Measurements from ENCODE around the gene IER2. TPM values are rescaled to one million over a fixed set of nuclear protein-coding genes. Genes with fewer than 3 reads are reported as not detected.

The IER2 gene
- total and polyA plus RNA-seq, 9 of the 15 experiments (the other 6 are each of a cell fraction or from before 2014, with no cell fraction given), result 4.5 to 205 (median 23.7) TPM

- TF ChIP-seq TRIM25 (IDR thresholded peaks at IDR 0.05; ENCODE audit: borderline replicate concordance), result no peak
- no peak for TF ChIP-seq NFIX (CRISPR knock-in tag; IDR thresholded peaks at IDR 0.05; ENCODE audit: low read depth)
- TF ChIP-seq CREB1 (IDR thresholded peaks at IDR 0.05), result peak; percentile 79; the same call in 1 of the 2 replicates
- peak; percentile 76 for TF ChIP-seq CREB1 (CRISPR knock-in tag; IDR thresholded peaks at IDR 0.05)
- peak; percentile 7 for TF ChIP-seq CHD1 (IDR thresholded peaks at IDR 0.05; ENCODE audit: low read length)
- TF ChIP-seq GABPB2 (CRISPR knock-in tag; conservative IDR thresholded peaks at IDR 0.05), result no peak
- no peak for TF ChIP-seq ZZZ3 (IDR thresholded peaks at IDR 0.05)
- TF ChIP-seq FOXP1 (CRISPR knock-in tag; IDR thresholded peaks at IDR 0.05), result peak; percentile 89
- no peak for TF ChIP-seq RNF2 (IDR thresholded peaks at IDR 0.05)
- TF ChIP-seq IFI16 (CRISPR knock-in tag; IDR thresholded peaks at IDR 0.05), result no peak
- no peak for TF ChIP-seq NFYB (IDR thresholded peaks at IDR 0.05; ENCODE audit: extremely low read depth, insufficient read length)
- no peak for TF ChIP-seq TSHZ1 (CRISPR knock-in tag; IDR thresholded peaks at IDR 0.05)
- TF ChIP-seq NFIC (IDR thresholded peaks at IDR 0.05), result peak; percentile 17; the same call in 1 of the 2 replicates
- 0 out of 2 replicates have a peak, but pooled peaks have one; percentile 30 for TF ChIP-seq BCOR (IDR thresholded peaks at IDR 0.05)
- TF ChIP-seq RBFOX2 (IDR thresholded peaks at IDR 0.05; ENCODE audit: low read depth, low read length), result peak; percentile 56
- TF ChIP-seq NONO (IDR thresholded peaks at IDR 0.05; ENCODE audit: low read depth in 2 of 2, low read length in 1 of 2), result no peak
- peak in 1 of 2 experiments; percentile 30; a peak in 2 of 4 replicates for TF ChIP-seq NRF1 (conservative IDR thresholded peaks at IDR 0.05 in 1 of 2, IDR thresholded peaks at IDR 0.05 in 1 of 2)
- no peak for TF ChIP-seq ARNT (IDR thresholded peaks at IDR 0.05)
- TF ChIP-seq POLR2H (tag; IDR thresholded peaks at IDR 0.05; ENCODE audit: low read depth), result no peak
- TF ChIP-seq ZBTB49 (CRISPR knock-in tag; IDR thresholded peaks at IDR 0.05; ENCODE audit: borderline replicate concordance), result no peak
- no peak; the same call in 1 of the 2 replicates for TF ChIP-seq TGIF2 (CRISPR knock-in tag; IDR thresholded peaks at IDR 0.05)
- no peak for TF ChIP-seq NFXL1 (CRISPR knock-in tag; IDR thresholded peaks at IDR 0.05)
Measured at GRCh38 chr19:13154241-13154778, 4.1 kb downstream of the IER2 start (continued).
